Gastrocnemius medialis (tissue), 4 donors: ENCODE measurements around the gene DHRS4.
"Not testable (repeated sequence)": the region's sequence is repeated elsewhere in the genome, so short reads cannot be mapped to it uniquely, and the experiment has no call there.

Experiments
- CTCF ChIP-seq, 5 experiments: fragments of 450-650 bp in 3 of 5; fragments of 200-600 bp in 2 of 5; sonication (generic) in 2 of 5; IDR thresholded peaks in 4 of 5; conservative IDR thresholded peaks in 1 of 5; 1 replicate in 4 of 5; 2 replicates in 1 of 5; pipeline ENCODE4 v1.5.1; 2016 to 2019; ENCODE audit warnings: antibody characterized with exemption in 5 of 5, mild to moderate bottlenecking in 3 of 5, moderate library complexity in 3 of 5
- POLR2A ChIP-seq, 2 donors: fragments of 450-650 bp; IDR thresholded peaks; one replicate each; pipeline ENCODE4 v1.6.1; 2017; ENCODE audit warnings: antibody characterized with exemption in 2 of 2, mild to moderate bottlenecking in 2 of 2, moderate library complexity in 2 of 2

GRCh38 chr14:23957913-23958569 lies 4.5 kb downstream of the DHRS4 start:
- TF ChIP-seq POLR2A (IDR thresholded peaks at IDR 0.05); CTCF (IDR thresholded peaks at IDR 0.05 in 4 of 5, conservative IDR thresholded peaks at IDR 0.05 in 1 of 5): not testable (repeated sequence)
